ENCODE results near the gene VILL. TPM values are rescaled to one million over a fixed set of nuclear protein-coding genes. Genes with fewer than 3 reads are reported as not detected.
A peak's percentile ranks its signal among the peaks of the same experiment; 100 is the strongest.

The VILL gene
- polyA plus RNA-seq (2013, experiment 1 of 2), result 0.98 TPM
- 1.0 TPM for polyA plus RNA-seq (2013, experiment 2 of 2)

- no peak within 1 kb of the TSS for H2AFZ ChIP-seq (ENCODE audit: low read depth, low read length)
- no peak within 1 kb of the TSS for H2BK120ac ChIP-seq (ENCODE audit: low read depth, low read length)
- no peak within 1 kb of the TSS for H3K4me2 ChIP-seq (ENCODE audit: low read length, poor library complexity, severe bottlenecking)
- H3K14ac ChIP-seq (ENCODE audit: low read length in 2 of 2), result peak within 1 kb of the TSS in 1 of 2 experiments; percentile 18
- peaks cover 10% of the 10 kb centered on the region for H3K4me1 ChIP-seq (ENCODE audit: control insufficient read depth, insufficient read depth, low read depth, low read length)
- H3K79me1 ChIP-seq (replicated peaks; ENCODE audit: low read length, poor library complexity, severe bottlenecking), result no peaks in the 10 kb centered on the region
- no peak within 1 kb of the TSS for H3K23ac ChIP-seq (ENCODE audit: low read length in 2 of 2)
- H4K91ac ChIP-seq (ENCODE audit: low read length), result peak within 1 kb of the TSS; percentile 12
- H3K27ac ChIP-seq (ENCODE audit: low read length, poor library complexity, severe bottlenecking), result no peak within 1 kb of the TSS
- H3K36me3 ChIP-seq (ENCODE audit: control insufficient read depth in 1 of 2, insufficient read depth in 2 of 2, low read depth in 1 of 2, low read length in 2 of 2), result peaks cover 4% of the 10 kb centered on the region in 2 experiments
- WGBS, result 80% methylated on average over 10 of the region's 10 CpGs
- H2BK5ac ChIP-seq (ENCODE audit: low read depth, low read length, poor library complexity, severe bottlenecking), result no peak within 1 kb of the TSS
- peak within 1 kb of the TSS; percentile 31 for H2BK15ac ChIP-seq (ENCODE audit: low read depth, poor library complexity, severe bottlenecking)
- H2BK12ac ChIP-seq (ENCODE audit: low read length in 2 of 2), result no peak within 1 kb of the TSS
- H3K9me3 ChIP-seq (ENCODE audit: control insufficient read depth, low read length), result no peaks in the 10 kb centered on the region
- peak within 1 kb of the TSS in 1 of 2 experiments; percentile 19 for H3K4ac ChIP-seq (ENCODE audit: low read depth in 1 of 2, low read length in 2 of 2)
- no peak within 1 kb of the TSS for H3K18ac ChIP-seq (ENCODE audit: low read depth in 1 of 2, low read length in 2 of 2)
- peaks cover 0 to 31% of the 10 kb centered on the region in 2 experiments for H3K27me3 ChIP-seq (ENCODE audit: control insufficient read depth in 1 of 2, insufficient read depth in 1 of 2, low read length in 2 of 2)
- no peak within 1 kb of the TSS for H2AK5ac ChIP-seq (ENCODE audit: low read length, severe bottlenecking)
- H4K8ac ChIP-seq (ENCODE audit: low read length), result peak within 1 kb of the TSS; percentile 35
- DNase-seq, result no peak
- H3K9ac ChIP-seq (ENCODE audit: low read length), result no peak within 1 kb of the TSS
- no peak within 1 kb of the TSS for H3K4me3 ChIP-seq (ENCODE audit: insufficient read depth in 1 of 2, low read depth in 1 of 2, low read length in 2 of 2)
Measured at GRCh38 chr3:37990527-37990926, at the start of gene VILL. Gene VILL, plus strand, starts transcription at chr3:37990786. Its CDS starts 2,887 bp downstream, at chr3:37993673.

DNA sequence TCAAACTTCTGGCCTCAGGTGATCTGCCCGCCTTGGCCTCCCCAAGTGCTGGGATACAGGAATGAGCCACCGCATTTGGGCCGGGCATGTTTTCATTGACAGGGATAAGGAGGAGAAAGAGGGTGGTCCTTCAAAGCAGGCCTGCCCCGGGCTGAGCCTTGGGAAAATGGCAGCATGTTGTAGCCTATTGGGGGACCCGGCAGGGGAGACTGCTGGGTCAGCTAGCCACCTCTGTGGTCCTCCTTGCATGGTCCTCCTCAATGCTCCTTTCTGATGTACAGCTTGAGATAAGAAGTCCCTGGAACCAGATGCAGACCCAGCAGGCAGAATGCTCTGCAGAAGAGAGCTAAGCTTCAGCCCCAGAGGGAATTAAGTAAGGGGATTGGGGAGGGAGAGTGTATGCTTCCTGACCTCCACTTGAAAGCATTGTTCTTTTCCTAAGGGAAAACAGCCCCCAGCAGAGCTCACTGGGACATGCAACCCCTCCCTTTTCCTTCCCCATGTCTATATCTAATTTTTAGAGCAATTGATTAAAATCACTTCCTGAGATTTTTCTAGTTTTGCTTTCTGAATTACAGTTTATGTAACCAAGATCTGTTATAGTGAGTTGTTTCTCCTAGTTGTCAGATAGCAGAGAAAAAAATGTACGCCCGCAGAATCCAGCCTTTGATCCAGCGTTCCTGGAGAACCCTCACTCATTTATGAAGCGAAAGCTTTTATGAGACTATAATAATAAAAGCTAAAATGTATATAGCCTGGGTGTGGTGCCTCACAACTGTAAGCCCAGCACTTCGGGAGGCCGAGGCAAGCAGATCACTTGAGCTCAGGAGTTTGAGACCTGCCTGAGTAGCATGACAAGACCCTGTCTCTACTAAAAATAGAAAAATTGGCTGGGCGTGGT lies 48.7 kb upstream of the VILL start:
- Histone ChIP-seq H2BK5ac (ENCODE audit: low read depth, low read length, poor library complexity, severe bottlenecking) (no peak overlapping the region), H2AK5ac (ENCODE audit: low read length, severe bottlenecking) (no peak overlapping the region), H3K4me1 (ENCODE audit: control insufficient read depth, insufficient read depth, low read depth, low read length) (peaks cover 16% of the 10 kb centered on the region), H3K4me2 (ENCODE audit: low read length, poor library complexity, severe bottlenecking) (no peak overlapping the region), H2BK120ac (ENCODE audit: low read depth, low read length) (no peak overlapping the region), H3K4ac (ENCODE audit: low read depth in 1 of 2, low read length in 2 of 2) (peak overlapping the region in 1 of 2 experiments; percentile 37), H3K36me3 (ENCODE audit: control insufficient read depth in 1 of 2, insufficient read depth in 2 of 2, low read depth in 1 of 2, low read length in 2 of 2) (no peaks in the 10 kb centered on the region), H3K79me1 (replicated peaks; ENCODE audit: low read length, poor library complexity, severe bottlenecking) (peaks cover 37% of the 10 kb centered on the region), H2AFZ (ENCODE audit: low read depth, low read length) (no peak overlapping the region), H3K4me3 (ENCODE audit: insufficient read depth in 1 of 2, low read depth in 1 of 2, low read length in 2 of 2) (no peak overlapping the region), H3K18ac (ENCODE audit: low read depth in 1 of 2, low read length in 2 of 2) (peak overlapping the region; percentile 26 to 40), H2BK15ac (ENCODE audit: low read depth, poor library complexity, severe bottlenecking) (peak overlapping the region; percentile 0), H3K23ac (ENCODE audit: low read length in 2 of 2) (peak overlapping the region in 1 of 2 experiments; percentile 37), H3K27ac (ENCODE audit: low read length, poor library complexity, severe bottlenecking) (no peak overlapping the region), H3K27me3 (ENCODE audit: control insufficient read depth in 1 of 2, insufficient read depth in 1 of 2, low read length in 2 of 2) (no peaks in the 10 kb centered on the region), H3K14ac (ENCODE audit: low read length in 2 of 2) (no peak overlapping the region), H3K9ac (ENCODE audit: low read length) (no peak overlapping the region), H4K8ac (ENCODE audit: low read length) (peak overlapping the region; percentile 70), H2BK12ac (ENCODE audit: low read length in 2 of 2) (peak overlapping the region; percentile 15 to 30), H3K9me3 (ENCODE audit: control insufficient read depth, low read length) (no peaks in the 10 kb centered on the region), H4K91ac (ENCODE audit: low read length) (peak overlapping the region; percentile 47)
- 85% methylated on average over 10 of the region's 12 CpGs for WGBS
- DNase-seq, result no peak

GRCh38 chr3:37942646-37943045 lies 47.9 kb upstream of the VILL start:
- H3K36me3 ChIP-seq (ENCODE audit: control insufficient read depth in 1 of 2, insufficient read depth in 2 of 2, low read depth in 1 of 2, low read length in 2 of 2), result no peaks in the 10 kb centered on the region
- no peak for DNase-seq

DNA sequence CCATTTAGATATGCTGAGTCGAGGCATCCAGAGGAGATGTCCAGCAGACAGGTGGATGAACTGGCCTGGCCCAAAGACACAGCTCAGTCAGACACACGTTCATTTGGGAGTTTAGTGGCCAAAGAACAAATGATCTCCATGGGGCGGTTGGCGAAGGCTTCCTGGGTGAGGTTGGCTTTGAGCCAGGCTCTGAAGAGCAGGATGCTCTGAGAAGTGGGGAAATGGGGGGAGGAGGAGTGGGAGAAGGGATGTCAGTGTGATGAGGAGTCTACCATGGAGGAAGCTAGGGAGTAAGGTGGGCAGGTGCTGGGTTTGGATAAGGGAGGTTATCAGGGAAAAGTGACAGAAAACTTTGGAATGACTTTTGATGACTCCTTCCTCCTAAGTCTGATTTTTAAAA lies 47.5 kb upstream of the VILL start:
- WGBS, result 94% methylated on average over 4 of the region's 4 CpGs
- DNase-seq, result no peak
- peak overlapping the region; percentile 4 for H2BK15ac ChIP-seq (ENCODE audit: low read depth, poor library complexity, severe bottlenecking)

More at GRCh38 chr3:37942646-37943045, 47.9 kb upstream of the VILL start:
- Histone ChIP-seq H3K23ac (ENCODE audit: low read length in 2 of 2) (no peak overlapping the region), H2BK120ac (ENCODE audit: low read depth, low read length) (no peak overlapping the region), H3K14ac (ENCODE audit: low read length in 2 of 2) (no peak overlapping the region), H2AFZ (ENCODE audit: low read depth, low read length) (no peak overlapping the region), H3K4me3 (ENCODE audit: insufficient read depth in 1 of 2, low read depth in 1 of 2, low read length in 2 of 2) (no peak overlapping the region), H3K9me3 (ENCODE audit: control insufficient read depth, low read length) (no peaks in the 10 kb centered on the region), H3K4ac (ENCODE audit: low read depth in 1 of 2, low read length in 2 of 2) (peak overlapping the region in 1 of 2 experiments; percentile 37), H3K9ac (ENCODE audit: low read length) (no peak overlapping the region), H3K18ac (ENCODE audit: low read depth in 1 of 2, low read length in 2 of 2) (peak overlapping the region in 1 of 2 experiments; percentile 3), H4K91ac (ENCODE audit: low read length) (no peak overlapping the region), H3K4me2 (ENCODE audit: low read length, poor library complexity, severe bottlenecking) (no peak overlapping the region), H3K27me3 (ENCODE audit: control insufficient read depth in 1 of 2, insufficient read depth in 1 of 2, low read length in 2 of 2) (no peaks in the 10 kb centered on the region), H3K79me1 (replicated peaks; ENCODE audit: low read length, poor library complexity, severe bottlenecking) (peaks cover 33% of the 10 kb centered on the region), H2BK12ac (ENCODE audit: low read length in 2 of 2) (peak overlapping the region; percentile 4 to 29), H3K4me1 (ENCODE audit: control insufficient read depth, insufficient read depth, low read depth, low read length) (peaks cover 16% of the 10 kb centered on the region), H3K27ac (ENCODE audit: low read length, poor library complexity, severe bottlenecking) (no peak overlapping the region), H4K8ac (ENCODE audit: low read length) (peak overlapping the region; percentile 31), H2AK5ac (ENCODE audit: low read length, severe bottlenecking) (peak overlapping the region; percentile 23), H2BK15ac (ENCODE audit: low read depth, poor library complexity, severe bottlenecking) (peak overlapping the region; percentile 4), H2BK5ac (ENCODE audit: low read depth, low read length, poor library complexity, severe bottlenecking) (no peak overlapping the region)
- WGBS, result 96% methylated on average over 1 of the region's 2 CpGs

More for the DNA sequence above, 47.5 kb upstream of the VILL start:
- Histone ChIP-seq H3K4me2 (ENCODE audit: low read length, poor library complexity, severe bottlenecking) (no peak overlapping the region), H2BK12ac (ENCODE audit: low read length in 2 of 2) (peak overlapping the region; percentile 4 to 70), H2AK5ac (ENCODE audit: low read length, severe bottlenecking) (peak overlapping the region; percentile 23), H3K36me3 (ENCODE audit: control insufficient read depth in 1 of 2, insufficient read depth in 2 of 2, low read depth in 1 of 2, low read length in 2 of 2) (no peaks in the 10 kb centered on the region), H3K23ac (ENCODE audit: low read length in 2 of 2) (no peak overlapping the region), H3K4me3 (ENCODE audit: insufficient read depth in 1 of 2, low read depth in 1 of 2, low read length in 2 of 2) (no peak overlapping the region), H2AFZ (ENCODE audit: low read depth, low read length) (no peak overlapping the region), H3K79me1 (replicated peaks; ENCODE audit: low read length, poor library complexity, severe bottlenecking) (peaks cover 30% of the 10 kb centered on the region), H3K27me3 (ENCODE audit: control insufficient read depth in 1 of 2, insufficient read depth in 1 of 2, low read length in 2 of 2) (no peaks in the 10 kb centered on the region), H4K91ac (ENCODE audit: low read length) (peak overlapping the region; percentile 14), H2BK120ac (ENCODE audit: low read depth, low read length) (no peak overlapping the region), H3K9me3 (ENCODE audit: control insufficient read depth, low read length) (no peaks in the 10 kb centered on the region), H3K4ac (ENCODE audit: low read depth in 1 of 2, low read length in 2 of 2) (no peak overlapping the region), H3K14ac (ENCODE audit: low read length in 2 of 2) (no peak overlapping the region), H2BK5ac (ENCODE audit: low read depth, low read length, poor library complexity, severe bottlenecking) (no peak overlapping the region), H3K18ac (ENCODE audit: low read depth in 1 of 2, low read length in 2 of 2) (peak overlapping the region; percentile 3 to 15), H3K4me1 (ENCODE audit: control insufficient read depth, insufficient read depth, low read depth, low read length) (peaks cover 16% of the 10 kb centered on the region), H4K8ac (ENCODE audit: low read length) (no peak overlapping the region), H3K9ac (ENCODE audit: low read length) (no peak overlapping the region), H3K27ac (ENCODE audit: low read length, poor library complexity, severe bottlenecking) (no peak overlapping the region)
